Activated naive CD8-positive, alpha-beta T cell treated with anti-CD3 and anti-CD28 coated beads for 36 hours (primary cell): ENCODE data around the gene EIF3J. TPM values are rescaled to one million over a fixed set of nuclear protein-coding genes. Genes with fewer than 3 reads are reported as not detected.

ENCODE experiments used
- DNase-seq: peaks from one replicate; pipeline ENCODE4 v3.0.0; 2021
- H3K27ac Mint-ChIP-seq: one replicate; pipeline ENCODE4 v1.8.0; 2022; ENCODE audit warnings: mild to moderate bottlenecking, moderate library complexity, mixed read lengths
- H3K27me3 Mint-ChIP-seq: one replicate; pipeline ENCODE4 v1.8.0; 2022; ENCODE audit warnings: mild to moderate bottlenecking, mixed read lengths
- H3K36me3 Mint-ChIP-seq: one replicate; pipeline ENCODE4 v1.8.0; 2021; ENCODE audit warnings: mild to moderate bottlenecking, mixed read lengths
- H3K4me1 Mint-ChIP-seq: one replicate; pipeline ENCODE4 v1.8.0; 2021; ENCODE audit warnings: mixed read lengths
- H3K4me3 Mint-ChIP-seq: one replicate; pipeline ENCODE4 v1.8.0; 2022; ENCODE audit warnings: mild to moderate bottlenecking, moderate library complexity, mixed read lengths
- H3K9me3 Mint-ChIP-seq: one replicate; pipeline ENCODE4 v1.8.0; 2022; ENCODE audit warnings: mixed read lengths
- total RNA-seq, 2 experiments: library from RNA; stranded (reverse); gene quantifications; one replicate each; pipeline ENCODE4 v1.2.3, GENCODE V29; 2021

Gene EIF3J
- total RNA-seq, 2 experiments from 2014 or later, result 187 to 194 TPM

GRCh38 chr15:44596511-44597010 is 59.6 kb downstream of the EIF3J start:
- peaks cover 14% of the 10 kb centered on the region for H3K36me3 Mint-ChIP-seq
- no peak for DNase-seq
- no peak overlapping the region for H3K4me3 Mint-ChIP-seq
- peaks cover 26% of the 10 kb centered on the region for H3K4me1 Mint-ChIP-seq
- H3K27ac Mint-ChIP-seq, result peak overlapping the region; percentile 74
- no peaks in the 10 kb centered on the region for H3K27me3 Mint-ChIP-seq
- H3K9me3 Mint-ChIP-seq, result no peaks in the 10 kb centered on the region

DNA sequence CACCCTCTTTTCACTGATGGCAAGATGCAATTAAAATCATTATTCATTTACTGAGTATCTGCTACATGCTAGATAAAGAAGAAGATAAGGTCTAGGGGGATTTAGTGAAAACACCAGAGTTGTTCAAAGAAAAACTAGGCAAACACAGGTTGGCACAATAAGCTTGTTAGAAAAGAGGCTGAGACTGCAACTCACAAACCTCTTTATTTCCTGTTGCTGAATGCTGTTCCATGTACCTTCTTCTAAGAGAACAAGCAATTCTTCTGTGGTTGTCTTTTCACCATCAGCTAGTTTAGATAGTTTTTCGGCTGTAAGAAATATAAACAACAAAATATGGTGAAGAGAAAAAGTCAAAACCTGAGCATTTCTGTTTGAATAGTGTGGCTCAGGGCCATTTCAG is 61.1 kb downstream of the EIF3J start:
- Mint-ChIP-seq H3K27me3 (no peaks in the 10 kb centered on the region), H3K9me3 (no peaks in the 10 kb centered on the region), H3K4me3 (no peak overlapping the region), H3K4me1 (peaks cover 26% of the 10 kb centered on the region), H3K36me3 (peaks cover 25% of the 10 kb centered on the region), H3K27ac (peak overlapping the region; percentile 18)
- no peak for DNase-seq

DNA sequence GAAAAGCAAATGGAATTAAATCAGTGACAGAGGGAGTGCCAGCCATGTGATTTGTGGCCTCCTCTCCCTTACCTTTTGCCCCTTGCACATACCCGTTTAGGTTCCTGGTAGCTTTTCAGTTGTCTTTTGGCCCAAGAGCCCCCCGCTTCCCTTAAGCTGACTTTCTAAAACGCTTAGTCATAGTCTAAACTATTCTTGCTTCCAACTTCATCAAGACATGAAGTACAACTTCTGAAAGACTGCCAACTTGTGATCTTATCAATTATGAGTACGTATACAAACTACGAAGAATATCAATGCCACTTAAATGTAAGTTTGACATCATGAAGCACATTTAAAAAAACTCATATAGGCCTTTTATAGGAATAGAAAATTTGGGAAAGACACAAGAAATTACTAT is 61.9 kb downstream of the EIF3J start:
- Mint-ChIP-seq H3K4me3 (no peak overlapping the region), H3K27ac (peak overlapping the region; percentile 18), H3K36me3 (peaks cover 24% of the 10 kb centered on the region), H3K9me3 (no peaks in the 10 kb centered on the region), H3K27me3 (no peaks in the 10 kb centered on the region), H3K4me1 (peaks cover 22% of the 10 kb centered on the region)
- DNase-seq, result no peak

DNA sequence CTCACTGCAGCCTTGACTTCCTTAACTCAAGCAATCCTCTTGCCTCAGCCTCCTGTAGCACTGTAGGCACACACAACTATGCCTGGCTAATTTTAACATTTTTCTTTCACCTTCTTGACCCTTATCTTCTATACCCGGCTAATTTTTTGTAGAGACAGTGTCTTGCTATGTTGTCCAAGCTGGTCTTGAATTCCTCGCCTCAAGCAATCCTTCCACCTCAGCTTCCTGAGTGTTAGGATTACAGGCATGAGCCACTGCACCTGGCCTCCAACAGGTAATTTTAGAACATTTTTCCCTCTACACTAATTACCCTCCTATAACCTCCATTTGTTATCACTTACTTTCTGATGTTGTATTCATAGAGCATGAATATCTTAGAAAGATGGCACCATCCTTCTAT is 66.2 kb downstream of the EIF3J start:
- DNase-seq, result no peak
- Mint-ChIP-seq H3K4me1 (peaks cover 3% of the 10 kb centered on the region), H3K27me3 (no peaks in the 10 kb centered on the region), H3K27ac (no peak overlapping the region), H3K36me3 (peaks cover 30% of the 10 kb centered on the region), H3K4me3 (no peak overlapping the region), H3K9me3 (no peaks in the 10 kb centered on the region)

DNA sequence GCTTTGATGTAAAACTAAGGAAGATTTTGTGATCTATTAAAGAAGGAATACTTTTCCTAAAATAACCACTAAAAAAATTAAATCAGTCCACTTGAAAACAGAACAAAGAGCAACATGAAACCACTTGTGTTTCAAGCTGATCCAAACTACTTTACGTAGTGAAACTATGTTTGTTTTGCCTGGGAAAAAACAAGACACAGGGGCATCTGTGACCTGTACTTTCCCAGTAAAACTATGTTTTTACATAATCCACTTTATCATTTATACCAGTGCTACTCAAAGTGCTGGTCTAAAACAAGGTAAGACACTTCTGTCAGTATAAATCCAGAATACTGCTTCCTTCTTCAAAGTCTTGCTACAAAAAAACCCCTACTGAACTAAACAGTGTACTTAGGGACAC is 69.8 kb downstream of the EIF3J start:
- Mint-ChIP-seq H3K4me1 (no peaks in the 10 kb centered on the region), H3K36me3 (peaks cover 29% of the 10 kb centered on the region), H3K9me3 (no peaks in the 10 kb centered on the region), H3K27me3 (no peaks in the 10 kb centered on the region), H3K27ac (no peak overlapping the region), H3K4me3 (no peak overlapping the region)
- no peak for DNase-seq

Other genes starting within 250 kb of the EIF3J start
- 10 to 100 TPM; 28.7 to 29.2 TPM for gene GOLM2, start 248.4 kb upstream of the EIF3J start, total RNA-seq
- gene CTDSPL2, start 109.5 kb upstream of the EIF3J start, total RNA-seq, result 10 to 100 TPM; 79.9 to 85.4 TPM
- 10 to 100 TPM; 47.6 to 51.5 TPM for gene SPG11, start 126.5 kb downstream of the EIF3J start, total RNA-seq
- gene PATL2, start 174.2 kb downstream of the EIF3J start, total RNA-seq, result 1 to 10 TPM; 7.0 to 8.6 TPM
- gene B2M, start 174.4 kb downstream of the EIF3J start, total RNA-seq, result 1,000 to 10,000 TPM; 3,772 to 3,785 TPM
- gene TRIM69, start 199.4 kb downstream of the EIF3J start, total RNA-seq, result 10 to 100 TPM; 70.6 to 71.0 TPM